Activated T-helper 17 cell treated with anti-CD3 and anti-CD28 coated beads, Interleukin-2, amount 50 U/mL, for 72 hours (primary cell): ENCODE results near the gene ANKDD1A. TPM values are rescaled to one million over a fixed set of nuclear protein-coding genes. Genes with fewer than 3 reads are reported as not detected.
A peak's percentile ranks its signal among the peaks of the same experiment; 100 is the strongest.

Source experiments
- ATAC-seq: fragments of 150-1000 bp; cut with Tn5 transposase; replicated peaks from 2 replicates; pipeline ENCODE4 v1.10.0; 2021; ENCODE audit warnings: mild to moderate bottlenecking, moderate library complexity
- H3K27ac Mint-ChIP-seq: one replicate; pipeline ENCODE4 v1.8.0; 2022; ENCODE audit warnings: mixed read lengths
- H3K27me3 Mint-ChIP-seq: one replicate; pipeline ENCODE4 v1.8.0; 2022; ENCODE audit warnings: mixed read lengths
- H3K36me3 Mint-ChIP-seq: one replicate; pipeline ENCODE4 v1.8.0; 2022; ENCODE audit warnings: low read depth, mild to moderate bottlenecking, mixed read lengths
- H3K4me1 Mint-ChIP-seq: one replicate; pipeline ENCODE4 v1.8.0; 2022; ENCODE audit warnings: mixed read lengths
- H3K4me3 Mint-ChIP-seq: one replicate; pipeline ENCODE4 v1.8.0; 2022; ENCODE audit warnings: mild to moderate bottlenecking, mixed read lengths
- H3K9me3 Mint-ChIP-seq: one replicate; pipeline ENCODE4 v1.8.0; 2022; ENCODE audit warnings: mixed read lengths
- total RNA-seq, 2 donors: library from RNA; stranded (reverse); gene quantifications; one replicate each; pipeline ENCODE4 v1.2.3, GENCODE V29; 2022

ANKDD1A gene
- total RNA-seq, 2 donors from 2014 or later: 4.3 to 10.1 TPM

- Mint-ChIP-seq H3K4me3 (no peak overlapping the region), H3K27me3 (no peaks in the 10 kb centered on the region), H3K4me1 (peaks cover 11% of the 10 kb centered on the region), H3K9me3 (no peaks in the 10 kb centered on the region), H3K36me3 (no peaks in the 10 kb centered on the region), H3K27ac (no peak overlapping the region)
- no peak for ATAC-seq
Observed at GRCh38 chr15:64949383-64950186, 37.9 kb downstream of the ANKDD1A start.

- Mint-ChIP-seq H3K4me1 (peaks cover 11% of the 10 kb centered on the region), H3K27me3 (no peaks in the 10 kb centered on the region), H3K36me3 (peaks cover 8% of the 10 kb centered on the region), H3K4me3 (no peak overlapping the region), H3K27ac (peak overlapping the region; percentile 84), H3K9me3 (no peaks in the 10 kb centered on the region)
- no peak for ATAC-seq
Observed at GRCh38 chr15:64950888-64951287, 39.2 kb downstream of the ANKDD1A start.

DNA sequence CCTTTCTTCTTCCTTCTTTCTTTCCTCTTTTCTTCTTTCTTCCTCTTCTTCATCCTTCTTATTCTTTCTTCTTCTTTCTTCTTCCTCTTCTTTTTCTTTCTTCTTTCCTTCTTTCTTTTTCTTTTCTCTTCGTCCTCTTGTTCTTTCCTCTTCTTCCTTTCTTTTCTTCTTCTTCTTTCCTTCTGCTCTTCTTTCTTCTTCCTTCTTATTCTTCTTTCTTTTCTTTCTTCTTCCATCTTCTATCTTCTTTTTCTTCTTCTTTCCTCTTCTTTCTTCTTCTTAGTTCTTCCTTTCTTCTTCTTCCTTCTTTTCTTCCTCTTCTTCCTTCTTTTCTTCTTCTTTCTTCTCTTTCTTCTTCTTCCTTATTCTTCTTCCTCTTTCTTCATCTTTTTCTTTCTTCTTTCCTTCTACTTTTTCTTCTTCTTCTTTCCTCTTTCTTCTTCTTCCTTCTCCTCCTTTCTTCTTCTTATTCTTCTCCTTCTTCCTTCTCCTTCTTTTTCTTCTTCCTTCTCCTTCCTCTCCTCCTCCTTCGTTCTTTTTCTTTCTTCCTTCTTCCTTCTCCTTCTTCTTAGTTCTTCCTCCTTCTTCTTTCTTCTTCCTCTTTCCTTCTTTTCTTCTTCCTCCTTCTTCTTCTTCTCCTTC lies 40.2 kb downstream of the ANKDD1A start:
- H3K27ac Mint-ChIP-seq: peak overlapping the region; percentile 84
- H3K4me1 Mint-ChIP-seq: peaks cover 11% of the 10 kb centered on the region
- H3K27me3 Mint-ChIP-seq: no peaks in the 10 kb centered on the region
- ATAC-seq: no peak
- H3K9me3 Mint-ChIP-seq: no peaks in the 10 kb centered on the region
- H3K4me3 Mint-ChIP-seq: no peak overlapping the region
- H3K36me3 Mint-ChIP-seq: peaks cover 17% of the 10 kb centered on the region

DNA sequence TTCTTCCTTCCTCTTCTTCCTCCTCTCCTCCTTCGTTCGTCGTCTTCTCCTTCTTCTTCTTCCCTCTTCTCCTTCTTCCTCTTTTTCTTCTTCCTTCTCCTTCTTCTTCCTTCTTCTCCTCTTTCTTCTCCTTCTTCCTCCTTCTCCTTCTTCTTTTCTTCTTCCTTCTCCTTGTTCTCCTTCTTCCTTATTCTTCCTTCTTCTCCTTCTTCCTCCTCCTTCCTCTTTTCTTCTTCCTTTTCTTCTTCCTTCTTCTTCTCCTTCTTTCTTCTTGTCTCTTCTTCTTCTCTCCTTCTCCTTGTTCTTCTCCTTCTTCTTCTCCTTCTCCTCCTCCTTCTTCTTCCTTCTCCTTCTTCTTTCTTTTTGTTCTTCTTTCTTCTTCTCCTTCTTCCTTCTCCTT lies 42.7 kb downstream of the ANKDD1A start:
- Mint-ChIP-seq H3K36me3 (peaks cover 41% of the 10 kb centered on the region), H3K9me3 (no peaks in the 10 kb centered on the region), H3K4me1 (peaks cover 11% of the 10 kb centered on the region), H3K27ac (peak overlapping the region; percentile 84), H3K27me3 (no peaks in the 10 kb centered on the region), H3K4me3 (no peak overlapping the region)
- ATAC-seq: no peak

GRCh38 chr15:64959128-64959527 lies 47.4 kb downstream of the ANKDD1A start:
- H3K4me1 Mint-ChIP-seq: no peaks in the 10 kb centered on the region
- no peaks in the 10 kb centered on the region for H3K9me3 Mint-ChIP-seq
- no peaks in the 10 kb centered on the region for H3K27me3 Mint-ChIP-seq
- no peak overlapping the region for H3K4me3 Mint-ChIP-seq
- no peak for ATAC-seq
- peaks cover 88% of the 10 kb centered on the region for H3K36me3 Mint-ChIP-seq
- H3K27ac Mint-ChIP-seq: no peak overlapping the region

DNA sequence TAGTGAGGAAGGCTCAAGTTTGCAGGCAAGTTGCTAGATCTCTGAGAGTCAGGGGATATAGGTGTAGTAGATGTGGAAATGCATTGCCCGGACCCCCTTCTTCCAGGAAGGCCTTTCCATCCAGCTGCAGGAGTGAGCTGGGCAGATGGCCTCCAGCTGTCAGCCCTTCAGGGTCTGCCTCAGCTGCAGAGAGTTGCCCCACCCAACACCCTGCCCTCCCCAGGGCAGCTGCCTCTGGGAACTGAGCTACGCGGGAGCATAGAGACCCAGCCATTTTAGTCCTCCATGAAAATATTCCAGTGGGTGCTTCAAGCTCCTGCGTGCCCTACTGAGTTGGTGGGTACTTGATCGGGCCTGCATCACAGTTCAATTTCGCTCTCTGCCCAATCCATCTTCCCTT lies 48.5 kb downstream of the ANKDD1A start:
- Mint-ChIP-seq H3K4me3 (no peak overlapping the region), H3K27ac (no peak overlapping the region), H3K9me3 (no peaks in the 10 kb centered on the region), H3K36me3 (peaks cover 98% of the 10 kb centered on the region), H3K27me3 (no peaks in the 10 kb centered on the region), H3K4me1 (no peaks in the 10 kb centered on the region)
- ATAC-seq: no peak

DNA sequence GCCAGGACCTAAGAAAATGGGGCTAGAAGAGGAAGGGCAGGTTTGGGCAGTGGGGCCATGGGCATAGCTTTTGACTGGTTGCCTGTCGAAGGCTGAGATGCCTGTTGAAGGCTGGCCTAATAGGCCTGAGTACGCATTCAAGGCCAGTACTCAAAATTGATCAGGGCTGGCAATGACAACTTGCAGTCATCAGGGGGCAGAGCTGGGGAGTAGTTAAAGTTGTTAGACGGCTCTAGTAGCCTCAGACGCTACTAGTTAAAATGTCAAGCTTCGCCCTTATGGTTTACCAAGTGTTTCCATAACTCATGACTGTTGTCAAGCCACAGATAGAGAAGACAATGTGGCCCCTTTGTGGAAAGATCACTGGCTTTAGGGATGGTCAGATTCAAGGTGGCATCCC lies 49.3 kb downstream of the ANKDD1A start:
- Mint-ChIP-seq H3K27ac (no peak overlapping the region), H3K27me3 (no peaks in the 10 kb centered on the region), H3K9me3 (no peaks in the 10 kb centered on the region), H3K4me3 (no peak overlapping the region), H3K36me3 (peaks cover 98% of the 10 kb centered on the region), H3K4me1 (no peaks in the 10 kb centered on the region)
- no peak for ATAC-seq

DNA sequence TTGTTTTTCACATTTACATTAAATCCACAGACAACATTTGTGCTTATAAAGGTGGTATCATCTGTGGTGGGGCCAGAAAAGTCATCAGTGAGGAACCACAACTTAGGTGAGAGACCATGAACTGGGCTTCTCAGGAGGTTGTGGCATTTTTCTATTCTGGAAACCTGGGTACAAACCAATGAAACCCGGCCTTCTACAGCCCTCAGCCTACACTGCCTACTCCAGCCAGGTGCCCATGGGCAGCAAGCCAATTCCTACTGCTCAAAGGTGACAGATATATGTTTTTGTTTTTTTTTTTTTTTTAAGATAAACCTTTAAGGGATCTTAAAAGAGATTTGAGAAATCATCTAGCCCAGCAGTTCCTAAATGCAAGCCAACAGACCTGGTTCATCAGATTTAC lies 57.7 kb downstream of the ANKDD1A start:
- Mint-ChIP-seq H3K27ac (no peak overlapping the region), H3K9me3 (no peaks in the 10 kb centered on the region), H3K27me3 (no peaks in the 10 kb centered on the region), H3K4me3 (no peak overlapping the region), H3K36me3 (peaks cover 95% of the 10 kb centered on the region), H3K4me1 (no peaks in the 10 kb centered on the region)
- ATAC-seq: no peak

GRCh38 chr15:64970698-64971097 lies 59.0 kb downstream of the ANKDD1A start:
- Mint-ChIP-seq H3K4me3 (no peak overlapping the region), H3K27ac (no peak overlapping the region), H3K9me3 (no peaks in the 10 kb centered on the region), H3K27me3 (no peaks in the 10 kb centered on the region), H3K4me1 (no peaks in the 10 kb centered on the region), H3K36me3 (peaks cover 95% of the 10 kb centered on the region)
- ATAC-seq: no peak

- H3K36me3 Mint-ChIP-seq: peaks cover 94% of the 10 kb centered on the region
- no peaks in the 10 kb centered on the region for H3K9me3 Mint-ChIP-seq
- no peak overlapping the region for H3K4me3 Mint-ChIP-seq
- H3K4me1 Mint-ChIP-seq: no peaks in the 10 kb centered on the region
- H3K27me3 Mint-ChIP-seq: no peaks in the 10 kb centered on the region
- ATAC-seq: peak; percentile 62
- H3K27ac Mint-ChIP-seq: peak overlapping the region; percentile 83
Observed at GRCh38 chr15:64975390-64975789, 63.7 kb downstream of the ANKDD1A start.

- H3K27me3 Mint-ChIP-seq: no peaks in the 10 kb centered on the region
- H3K4me1 Mint-ChIP-seq: no peaks in the 10 kb centered on the region
- no peak overlapping the region for H3K4me3 Mint-ChIP-seq
- no peaks in the 10 kb centered on the region for H3K9me3 Mint-ChIP-seq
- no peak for ATAC-seq
- no peak overlapping the region for H3K27ac Mint-ChIP-seq
- H3K36me3 Mint-ChIP-seq: peaks cover 90% of the 10 kb centered on the region
Observed at GRCh38 chr15:64979252-64979710, 67.6 kb downstream of the ANKDD1A start.

DNA sequence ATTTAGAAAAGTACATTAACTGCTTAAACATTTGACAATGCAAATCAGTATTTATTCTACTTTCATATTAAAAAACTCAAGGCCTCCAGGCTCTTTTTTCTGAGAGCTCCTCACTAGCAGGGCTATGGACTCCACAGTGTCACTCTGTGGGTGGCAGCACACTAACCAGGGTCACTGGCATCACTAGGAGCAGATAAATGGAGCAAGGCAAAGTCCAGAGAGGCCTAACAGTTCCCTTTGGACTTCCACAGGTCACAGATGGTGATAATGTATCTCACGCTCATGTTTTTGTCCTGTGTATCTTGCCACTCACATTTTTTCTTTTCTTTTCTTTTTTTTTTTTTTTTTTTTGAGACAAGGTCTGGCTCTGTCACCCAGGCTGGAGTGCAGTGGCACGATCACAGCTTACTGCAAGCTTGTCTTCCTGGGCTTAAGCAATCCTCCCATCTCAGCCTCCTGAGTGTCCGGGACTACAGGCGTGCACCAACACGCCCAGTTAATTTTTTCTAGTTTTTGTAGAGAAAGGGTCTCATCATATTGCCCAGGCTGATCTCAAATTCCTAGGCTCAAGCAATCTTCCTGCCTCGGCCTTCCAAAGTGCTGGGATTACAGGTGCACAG lies 70.2 kb downstream of the ANKDD1A start:
- Mint-ChIP-seq H3K36me3 (peaks cover 78% of the 10 kb centered on the region), H3K27me3 (no peaks in the 10 kb centered on the region), H3K27ac (no peak overlapping the region), H3K9me3 (no peaks in the 10 kb centered on the region), H3K4me3 (no peak overlapping the region), H3K4me1 (peaks cover 7% of the 10 kb centered on the region)
- ATAC-seq: no peak

DNA sequence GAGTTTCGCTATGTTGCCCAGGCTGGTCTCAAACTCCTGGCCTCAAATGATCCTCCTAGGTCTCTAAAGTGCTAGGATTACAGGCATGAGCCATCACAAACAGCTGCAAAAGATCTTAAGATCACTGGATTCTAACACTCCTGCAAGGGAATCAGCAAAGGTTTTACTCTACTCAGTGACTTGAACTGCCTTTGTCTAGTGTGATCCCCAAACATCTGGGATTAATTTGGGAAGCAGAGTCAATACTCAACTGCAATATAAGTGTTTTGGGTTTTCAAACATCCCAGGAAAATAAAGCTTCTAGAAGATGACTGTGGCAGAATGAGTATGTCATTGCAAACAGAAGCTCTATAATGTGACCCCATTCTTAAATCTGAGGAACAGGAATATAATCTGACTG lies 70.8 kb downstream of the ANKDD1A start:
- Mint-ChIP-seq H3K9me3 (no peaks in the 10 kb centered on the region), H3K27ac (no peak overlapping the region), H3K4me3 (no peak overlapping the region), H3K27me3 (no peaks in the 10 kb centered on the region), H3K36me3 (peaks cover 76% of the 10 kb centered on the region), H3K4me1 (peaks cover 7% of the 10 kb centered on the region)
- no peak for ATAC-seq

GRCh38 chr15:64985366-64986033 lies 73.8 kb downstream of the ANKDD1A start:
- peaks cover 62% of the 10 kb centered on the region for H3K36me3 Mint-ChIP-seq
- H3K4me3 Mint-ChIP-seq: no peak overlapping the region

More at GRCh38 chr15:64985366-64986033, 73.8 kb downstream of the ANKDD1A start:
- H3K9me3 Mint-ChIP-seq: no peaks in the 10 kb centered on the region
- no peaks in the 10 kb centered on the region for H3K27me3 Mint-ChIP-seq
- no peak overlapping the region for H3K27ac Mint-ChIP-seq
- peaks cover 20% of the 10 kb centered on the region for H3K4me1 Mint-ChIP-seq
- no peak for ATAC-seq
